Activated effector memory CD4-positive, alpha-beta T cell treated with Interleukin-2 at 50 U/mL for 16 hours (primary cell): ENCODE results near the gene CDHR3.

ENCODE experiments used
- DNase-seq: peaks from one replicate; pipeline ENCODE4 v3.0.0-alpha.2; 2020

CDHR3 gene

GRCh38 chr7:106029941-106030340 is 66.9 kb downstream of the CDHR3 start:
- DNase-seq: no peak

GRCh38 chr7:106031300-106032035 is 68.4 kb downstream of the CDHR3 start:
- no peak for DNase-seq

- DNase-seq: no peak
Measured at GRCh38 chr7:106032295-106032694, 69.2 kb downstream of the CDHR3 start.

- DNase-seq: no peak
Measured at GRCh38 chr7:106033735-106034134, 70.7 kb downstream of the CDHR3 start.

- DNase-seq: no peak
Measured at GRCh38 chr7:106034383-106034782, 71.3 kb downstream of the CDHR3 start.

- DNase-seq: no peak
Measured at GRCh38 chr7:106035568-106035967, 72.5 kb downstream of the CDHR3 start.

- DNase-seq: no peak
Measured at GRCh38 chr7:106036004-106036403, 72.9 kb downstream of the CDHR3 start.

GRCh38 chr7:106037489-106038176 is 74.6 kb downstream of the CDHR3 start:
- no peak for DNase-seq

GRCh38 chr7:106038289-106038688 is 75.2 kb downstream of the CDHR3 start:
- no peak for DNase-seq

- DNase-seq: no peak
Measured at GRCh38 chr7:106038916-106039315, 75.9 kb downstream of the CDHR3 start.

- DNase-seq: no peak
Measured at GRCh38 chr7:106039486-106040060, 76.5 kb downstream of the CDHR3 start.

- DNase-seq: no peak
Measured at GRCh38 chr7:106041140-106041717, 78.2 kb downstream of the CDHR3 start.

GRCh38 chr7:106042196-106042611 is 79.1 kb downstream of the CDHR3 start:
- DNase-seq: no peak

GRCh38 chr7:106045139-106045538 is 82.1 kb downstream of the CDHR3 start:
- DNase-seq: no peak

GRCh38 chr7:106045586-106045985 is 82.5 kb downstream of the CDHR3 start:
- no peak for DNase-seq

GRCh38 chr7:106047184-106047583 is 84.1 kb downstream of the CDHR3 start:
- no peak for DNase-seq

GRCh38 chr7:106047818-106048705 is 85.0 kb downstream of the CDHR3 start:
- no peak for DNase-seq

GRCh38 chr7:106048706-106049020 is 85.6 kb downstream of the CDHR3 start:
- no peak for DNase-seq

GRCh38 chr7:106049139-106049752 is 86.2 kb downstream of the CDHR3 start:
- no peak for DNase-seq

GRCh38 chr7:106050002-106050745 is 87.1 kb downstream of the CDHR3 start:
- DNase-seq: no peak

GRCh38 chr7:106050746-106051117 is 87.7 kb downstream of the CDHR3 start:
- DNase-seq: no peak

GRCh38 chr7:106052681-106053080 is 89.6 kb downstream of the CDHR3 start:
- DNase-seq: no peak
